NT2/D1 (cell line): ENCODE measurements around the gene ELN.

Experiments
- SUZ12 ChIP-seq: IDR thresholded peaks from 2 replicates; pipeline ENCODE4 v1.6.1; 2011; ENCODE audit not compliant: insufficient read length, insufficient read depth; ENCODE audit errors: extremely low read depth
- YY1 ChIP-seq: IDR thresholded peaks from 2 replicates; pipeline ENCODE4 v1.6.1; 2011; ENCODE audit not compliant: insufficient read length, insufficient read depth
- ZNF274 ChIP-seq: IDR thresholded peaks from 2 replicates; pipeline ENCODE4 v1.6.1; 2011; ENCODE audit warnings: mild to moderate bottlenecking, low read depth, low read length

DNA sequence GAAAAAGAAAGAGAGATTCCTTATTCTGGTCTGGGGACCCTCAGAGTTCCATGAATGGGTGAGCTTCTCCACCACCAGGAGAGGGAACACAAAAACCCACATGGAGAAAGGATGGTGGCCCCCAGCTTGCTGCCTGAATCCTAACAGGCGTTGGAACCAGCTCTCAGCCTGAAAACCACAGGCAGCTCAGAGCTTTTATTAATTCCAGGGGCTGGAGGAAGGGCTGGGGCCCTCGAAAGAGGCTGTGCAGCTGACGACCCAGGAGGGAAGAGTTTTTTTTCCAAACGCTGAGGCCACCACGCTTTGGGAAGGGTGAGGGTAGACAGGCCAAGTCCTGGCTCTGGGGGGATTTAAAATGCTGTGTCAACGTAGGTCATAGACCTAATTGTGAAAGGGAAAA is 10.8 kb upstream of the ELN start:
- TF ChIP-seq ZNF274 (no peak), YY1 (no peak), SUZ12 (no peak)
